SU-DHL-6 (cell line): ENCODE data around the gene CUX1.

ENCODE experiments used
- H2AFZ ChIP-seq: fragments of 200-600 bp; sonication (generic); 2 replicates; pipeline ENCODE4 v1.6.1; 2014; ENCODE audit warnings: low read depth, mild to moderate bottlenecking, moderate library complexity, mixed read lengths, antibody characterized with exemption, low read length; ENCODE audit not compliant: severe bottlenecking
- H3F3A ChIP-seq: fragments of 200-600 bp; shearing (Covaris generic); 2 replicates; pipeline ENCODE4 v1.6.0; 2016; ENCODE audit warnings: antibody characterized with exemption, mild to moderate bottlenecking; ENCODE audit not compliant: insufficient read depth
- H3K27ac ChIP-seq: fragments of 200-600 bp; sonication (generic); 2 replicates; pipeline ENCODE4 v1.5.1; 2016; ENCODE audit warnings: low read depth, mild to moderate bottlenecking, low read length, moderate library complexity, mixed read lengths
- H3K27me3 ChIP-seq: fragments of 200-600 bp; sonication (generic), shearing (Covaris generic); 2 replicates; pipeline ENCODE4 v1.6.0; 2014; ENCODE audit warnings: mild to moderate bottlenecking, low read length
- H3K36me3 ChIP-seq: fragments of 200-600 bp; sonication (generic); 2 replicates; pipeline ENCODE4 v1.6.1; 2014; ENCODE audit warnings: mild to moderate bottlenecking, low read length, mixed read lengths
- H3K4me2 ChIP-seq: fragments of 300-600, 200-600 bp; shearing (Covaris generic), sonication (generic); 2 replicates; pipeline ENCODE4 v1.6.0; 2014; ENCODE audit warnings: low read length, low read depth, mild to moderate bottlenecking; ENCODE audit not compliant: poor library complexity, severe bottlenecking
- H3K4me3 ChIP-seq: fragments of 200-600 bp; sonication (generic); 2 replicates; pipeline ENCODE4 v1.5.1; 2014; ENCODE audit warnings: antibody characterized with exemption, low read length, mild to moderate bottlenecking, mixed read lengths; ENCODE audit not compliant: insufficient read depth, poor library complexity, severe bottlenecking
- H3K79me2 ChIP-seq: fragments of 200-600 bp; sonication (generic); 2 replicates; pipeline ENCODE4 v1.6.1; 2014; ENCODE audit warnings: mild to moderate bottlenecking, low read length, moderate library complexity; ENCODE audit not compliant: insufficient read depth
- H3K9ac ChIP-seq: fragments of 200-600 bp; sonication (generic); 2 replicates; pipeline ENCODE4 v1.7.0; 2014; ENCODE audit warnings: mild to moderate bottlenecking, low read length
- H3K9me2 ChIP-seq: fragments of 200-600 bp; sonication (generic); replicated peaks from 2 replicates; pipeline ENCODE4 v1.6.1; 2014; ENCODE audit warnings: low read length; ENCODE audit not compliant: insufficient read depth
- H3K9me3 ChIP-seq: fragments of 200-600 bp; sonication (generic); 2 replicates; pipeline ENCODE4 v1.6.1; 2014; ENCODE audit warnings: low read length, mixed read lengths; ENCODE audit not compliant: insufficient read depth
- H4K20me1 ChIP-seq: fragments of 200-600 bp; sonication (generic); 2 replicates; pipeline ENCODE4 v1.6.1; 2014; ENCODE audit warnings: low read depth, mild to moderate bottlenecking, antibody characterized with exemption, low read length, moderate library complexity, mixed read lengths
- EZH2phosphoT487 ChIP-seq: fragments of 200-600 bp; sonication (generic), shearing (Covaris generic); conservative IDR thresholded peaks from 2 replicates; pipeline ENCODE4 v1.6.1; 2018; ENCODE audit warnings: mild to moderate bottlenecking, antibody characterized with exemption, low read length, moderate library complexity, mixed read lengths
- TF ChIP-seq, protein P1 (sequence below): fragments of 200-600 bp; sonication (generic); IDR thresholded peaks from one replicate; pipeline ENCODE4 v1.5.1; 2017; ENCODE audit warnings: antibody characterized with exemption, mild to moderate bottlenecking, low read length, moderate library complexity; ENCODE audit not compliant: insufficient read depth, poor library complexity, severe bottlenecking

CUX1 gene

DNA sequence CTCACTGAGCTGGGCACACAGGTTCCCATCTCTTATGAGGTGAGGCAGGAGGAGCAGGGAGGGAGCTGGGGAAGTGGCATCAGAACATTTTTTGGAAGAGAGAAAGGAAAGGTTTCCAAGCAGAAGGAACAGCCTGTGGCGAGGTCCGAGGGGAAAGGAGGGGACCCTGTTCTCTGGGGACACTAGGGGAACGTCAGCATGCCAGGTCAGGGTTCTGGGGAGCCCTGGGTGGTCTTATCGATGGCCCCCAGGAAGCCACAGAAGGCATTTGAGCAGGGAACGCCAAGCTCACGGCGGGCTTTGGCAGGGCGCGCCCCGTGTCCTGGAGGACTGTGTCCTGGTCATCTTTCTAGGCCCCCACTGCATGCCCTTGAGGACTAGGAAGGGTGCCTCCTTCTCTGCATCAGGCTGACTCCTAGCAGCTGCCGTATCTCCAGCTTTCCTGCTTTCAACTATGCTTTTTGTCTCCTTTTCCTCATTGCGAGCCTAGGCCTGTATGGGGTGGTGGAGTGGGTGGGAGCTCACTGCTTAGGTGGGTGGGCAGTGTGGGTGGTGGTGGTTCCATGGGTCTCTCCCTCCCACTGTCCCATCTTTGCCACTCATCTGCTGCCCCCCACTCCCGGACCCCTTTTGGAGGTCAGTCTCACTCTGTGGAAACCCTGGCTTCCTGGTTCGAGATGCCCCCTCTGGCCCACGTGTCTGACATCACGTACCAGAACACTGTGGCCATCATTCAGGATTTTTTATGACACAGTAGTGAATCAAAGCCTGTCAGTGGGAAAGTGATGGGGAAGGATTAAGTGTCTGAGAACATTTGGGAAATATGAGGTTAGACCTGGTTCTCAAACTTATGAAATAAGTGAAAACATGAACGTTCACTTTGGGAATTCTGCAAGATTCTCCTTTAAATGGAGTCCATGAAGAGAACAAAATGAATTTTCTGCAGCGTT is 89.1 kb downstream of the CUX1 start:
- no peaks in the 10 kb centered on the region; the same call in 1 of the 2 replicates for H3F3A ChIP-seq
- peaks cover 35% of the 10 kb centered on the region for H4K20me1 ChIP-seq
- H3K9me2 ChIP-seq = no peaks in the 10 kb centered on the region
- no peak overlapping the region for H3K4me2 ChIP-seq
- no peak overlapping the region for H3K27ac ChIP-seq
- H3K4me3 ChIP-seq = no peak overlapping the region
- no peak overlapping the region for H2AFZ ChIP-seq
- TF ChIP-seq, protein P1, sequence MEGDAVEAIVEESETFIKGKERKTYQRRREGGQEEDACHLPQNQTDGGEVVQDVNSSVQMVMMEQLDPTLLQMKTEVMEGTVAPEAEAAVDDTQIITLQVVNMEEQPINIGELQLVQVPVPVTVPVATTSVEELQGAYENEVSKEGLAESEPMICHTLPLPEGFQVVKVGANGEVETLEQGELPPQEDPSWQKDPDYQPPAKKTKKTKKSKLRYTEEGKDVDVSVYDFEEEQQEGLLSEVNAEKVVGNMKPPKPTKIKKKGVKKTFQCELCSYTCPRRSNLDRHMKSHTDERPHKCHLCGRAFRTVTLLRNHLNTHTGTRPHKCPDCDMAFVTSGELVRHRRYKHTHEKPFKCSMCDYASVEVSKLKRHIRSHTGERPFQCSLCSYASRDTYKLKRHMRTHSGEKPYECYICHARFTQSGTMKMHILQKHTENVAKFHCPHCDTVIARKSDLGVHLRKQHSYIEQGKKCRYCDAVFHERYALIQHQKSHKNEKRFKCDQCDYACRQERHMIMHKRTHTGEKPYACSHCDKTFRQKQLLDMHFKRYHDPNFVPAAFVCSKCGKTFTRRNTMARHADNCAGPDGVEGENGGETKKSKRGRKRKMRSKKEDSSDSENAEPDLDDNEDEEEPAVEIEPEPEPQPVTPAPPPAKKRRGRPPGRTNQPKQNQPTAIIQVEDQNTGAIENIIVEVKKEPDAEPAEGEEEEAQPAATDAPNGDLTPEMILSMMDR = no peak
- TF ChIP-seq EZH2phosphoT487 = no peak
- H3K27me3 ChIP-seq = no peaks in the 10 kb centered on the region
- H3K9ac ChIP-seq = no peak overlapping the region
- peaks cover 100% of the 10 kb centered on the region for H3K79me2 ChIP-seq
- 0 out of 2 replicates have a peak, but pooled peaks cover 4% of the 10 kb centered on the region for H3K36me3 ChIP-seq
- H3K9me3 ChIP-seq = no peaks in the 10 kb centered on the region

DNA sequence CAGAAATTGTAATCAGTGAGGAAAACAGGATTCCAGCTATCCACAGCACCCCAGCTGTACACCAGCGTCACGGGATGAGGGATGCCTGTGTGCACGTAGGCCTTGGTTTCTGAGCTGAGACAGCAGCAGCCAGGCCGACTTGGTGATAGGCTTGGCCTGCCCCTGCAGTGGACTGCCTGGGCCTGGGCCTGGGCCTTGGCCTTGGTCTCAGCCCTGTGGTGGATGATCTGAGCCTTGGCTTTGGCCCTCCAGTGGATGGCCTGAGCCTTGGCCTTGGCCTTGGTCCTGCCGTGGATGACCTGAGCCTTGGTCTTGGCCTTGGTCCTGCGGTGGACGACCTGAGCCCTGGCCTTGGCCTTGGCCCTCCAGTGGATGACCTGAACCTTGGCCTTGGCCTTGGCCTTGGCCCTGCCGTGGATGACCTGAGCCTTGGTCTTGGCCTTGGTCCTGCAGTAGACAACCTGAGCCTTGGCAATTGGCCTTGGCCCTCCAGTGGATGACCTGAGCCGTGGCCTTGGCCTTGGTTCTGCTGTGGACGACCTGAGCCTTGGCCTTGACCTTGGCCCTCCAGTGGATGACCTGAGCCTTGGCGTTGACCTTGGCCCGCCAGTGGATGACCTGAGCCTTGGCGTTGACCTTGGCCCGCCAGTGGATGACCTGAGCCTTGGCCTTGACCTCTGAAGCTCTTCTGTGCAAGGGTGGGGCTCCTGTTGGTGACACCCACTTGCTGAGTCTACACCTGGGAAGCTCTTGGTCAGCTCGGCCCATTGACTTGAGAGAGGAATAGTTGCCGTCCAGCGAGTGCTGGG is 93.8 kb downstream of the CUX1 start:
- Histone ChIP-seq H3K9ac (no peak overlapping the region), H3K9me2 (no peaks in the 10 kb centered on the region), H2AFZ (no peak overlapping the region), H3K9me3 (no peaks in the 10 kb centered on the region), H3K36me3 (no peaks in the 10 kb centered on the region), H3F3A (no peaks in the 10 kb centered on the region; the same call in 1 of the 2 replicates), H4K20me1 (peaks cover 49% of the 10 kb centered on the region), H3K27me3 (no peaks in the 10 kb centered on the region), H3K4me2 (no peak overlapping the region), H3K4me3 (no peak overlapping the region), H3K27ac (no peak overlapping the region), H3K79me2 (peaks cover 98% of the 10 kb centered on the region)
- no peak for TF ChIP-seq EZH2phosphoT487
- TF ChIP-seq, protein P1 = no peak

DNA sequence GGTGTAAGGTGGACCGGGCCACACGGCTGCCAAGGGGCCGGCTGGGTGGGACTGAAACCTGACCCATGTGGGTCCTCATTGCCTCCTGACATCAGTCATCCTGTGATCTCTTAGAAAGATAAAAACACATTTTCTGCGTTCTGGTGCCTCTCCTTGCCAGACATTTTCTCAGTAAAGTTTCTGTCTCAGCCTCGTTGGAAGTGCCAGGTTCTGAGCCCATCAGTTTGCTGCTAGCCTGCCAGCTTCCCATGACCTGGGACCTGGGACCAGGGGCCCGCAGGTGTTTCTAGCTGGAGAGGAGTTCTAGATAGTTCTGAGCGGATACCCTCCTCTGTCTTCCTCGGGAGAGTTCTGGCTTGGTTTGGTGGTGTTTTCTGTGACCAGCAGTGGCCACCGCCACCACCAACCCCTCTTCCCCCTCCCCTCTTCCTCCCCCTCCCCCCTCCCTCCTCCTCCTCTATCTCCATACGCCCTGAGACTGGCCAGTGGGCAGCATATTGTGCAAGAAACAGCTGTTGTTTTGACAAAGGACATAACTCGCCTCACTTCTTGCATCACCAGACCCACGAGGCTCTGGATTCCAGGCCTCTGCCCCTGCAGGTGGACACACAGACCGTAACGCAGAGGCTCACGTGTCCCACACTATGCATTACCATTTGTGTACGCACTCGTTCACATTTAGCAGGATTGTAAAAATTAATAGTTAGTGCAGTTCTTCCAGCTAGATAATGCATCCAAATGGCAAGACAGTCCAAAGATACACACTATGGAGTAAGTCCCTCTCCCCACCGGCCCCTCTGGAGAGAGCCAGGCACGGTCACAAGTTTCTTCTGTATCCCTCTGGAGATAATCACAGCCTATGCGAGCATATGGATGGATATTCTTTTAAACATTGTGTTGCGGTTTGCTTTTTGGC is 94.6 kb downstream of the CUX1 start:
- Histone ChIP-seq H3K9me2 (no peaks in the 10 kb centered on the region), H3K9ac (no peak overlapping the region), H3K27me3 (no peaks in the 10 kb centered on the region), H3K36me3 (no peaks in the 10 kb centered on the region; the same call in 1 of the 2 replicates), H3K4me3 (no peak overlapping the region), H4K20me1 (peaks cover 51% of the 10 kb centered on the region), H2AFZ (no peak overlapping the region), H3K4me2 (no peak overlapping the region), H3F3A (no peaks in the 10 kb centered on the region; the same call in 1 of the 2 replicates), H3K79me2 (peaks cover 98% of the 10 kb centered on the region), H3K9me3 (no peaks in the 10 kb centered on the region), H3K27ac (no peak overlapping the region)
- TF ChIP-seq, protein P1 = no peak
- TF ChIP-seq EZH2phosphoT487 = no peak
